DMS153 treated with DMSO at 0.1 percent for 48 hours (cell line): ENCODE measurements around the gene U2SURP.
"Not testable (repeated sequence)": the region's sequence is repeated elsewhere in the genome, so short reads cannot be mapped to it uniquely, and the experiment has no call there.

Source experiments
- DNase-seq: peaks from one replicate; lab custom pipeline; 2025; ENCODE audit not compliant: unreplicated experiment; lab: John Stamatoyannopoulos, UW

Gene U2SURP

DNA sequence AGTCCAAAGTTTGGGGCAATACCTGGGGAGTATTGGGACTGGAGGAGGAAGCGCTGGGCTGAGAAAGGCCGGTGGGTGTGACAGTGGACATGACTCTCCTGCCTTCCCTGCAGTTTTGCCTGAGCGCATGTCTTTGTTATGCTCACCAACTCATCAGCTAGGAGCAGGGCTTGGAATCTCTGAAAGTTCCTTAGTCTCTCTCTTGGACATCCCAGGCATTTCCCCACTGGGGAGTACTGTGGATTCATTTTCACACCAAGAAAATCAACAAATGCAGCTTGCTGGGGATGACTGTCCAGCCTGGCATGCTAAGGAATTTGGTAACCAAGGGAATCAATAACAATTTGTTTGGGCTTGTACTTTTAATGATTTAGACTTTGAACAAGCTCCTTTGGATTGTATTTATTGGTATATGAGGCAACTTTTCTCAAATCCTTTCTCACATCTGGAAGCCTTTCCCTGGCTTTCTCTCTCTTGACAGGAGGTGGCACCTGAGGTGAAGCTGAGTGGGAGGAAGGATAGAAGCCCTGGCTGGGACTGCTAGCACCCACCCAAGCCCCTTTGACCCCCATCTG lies 69.7 kb downstream of the U2SURP start:
- DNase-seq: no peak

GRCh38 chr3:143071776-143072175 lies 70.4 kb downstream of the U2SURP start:
- DNase-seq: no peak

GRCh38 chr3:143072298-143073020 lies 71.1 kb downstream of the U2SURP start:
- not testable (repeated sequence) for DNase-seq

DNA sequence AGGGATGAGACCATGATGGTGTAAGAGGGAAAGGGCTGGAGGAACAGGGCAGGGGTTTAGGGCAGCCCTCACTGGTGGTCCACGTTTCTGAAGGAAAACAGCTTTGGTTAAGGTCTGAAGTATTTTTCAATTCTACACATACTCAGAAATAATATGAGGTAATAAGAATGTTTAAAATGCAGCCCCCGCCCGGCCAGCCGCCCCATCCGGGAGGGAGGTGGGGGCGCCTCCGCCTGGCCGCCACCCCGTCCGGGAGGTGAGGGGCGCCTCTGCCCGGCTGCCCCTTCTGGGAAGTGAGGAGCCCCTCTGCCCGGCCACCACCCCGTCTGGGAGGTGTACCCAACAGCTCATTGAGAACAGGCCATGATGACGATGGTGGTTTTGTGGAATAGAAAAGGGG lies 72.2 kb downstream of the U2SURP start:
- DNase-seq: not testable (repeated sequence)

- not testable (repeated sequence) for DNase-seq
Measured at GRCh38 chr3:143073983-143074382, 72.6 kb downstream of the U2SURP start.

DNA sequence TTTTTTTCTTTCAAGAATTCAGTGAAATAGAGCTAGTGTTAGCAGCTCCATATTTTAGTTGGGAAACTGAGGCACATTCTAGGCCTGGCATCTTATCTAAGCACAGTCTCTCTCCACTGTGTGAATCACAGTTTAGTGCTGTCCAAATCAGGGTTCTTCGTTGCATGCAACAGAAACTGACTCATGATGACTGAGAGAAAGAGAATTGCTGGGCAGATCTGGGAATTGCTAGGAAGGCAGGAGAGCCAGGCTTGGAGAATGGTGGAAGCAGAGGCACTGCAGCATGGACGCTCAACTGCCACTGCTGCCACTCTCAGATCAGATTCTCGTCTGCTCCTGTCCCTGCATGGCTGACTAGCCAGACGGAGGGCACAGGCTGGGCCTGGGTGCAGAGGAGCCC lies 77.5 kb downstream of the U2SURP start:
- no peak for DNase-seq

DNA sequence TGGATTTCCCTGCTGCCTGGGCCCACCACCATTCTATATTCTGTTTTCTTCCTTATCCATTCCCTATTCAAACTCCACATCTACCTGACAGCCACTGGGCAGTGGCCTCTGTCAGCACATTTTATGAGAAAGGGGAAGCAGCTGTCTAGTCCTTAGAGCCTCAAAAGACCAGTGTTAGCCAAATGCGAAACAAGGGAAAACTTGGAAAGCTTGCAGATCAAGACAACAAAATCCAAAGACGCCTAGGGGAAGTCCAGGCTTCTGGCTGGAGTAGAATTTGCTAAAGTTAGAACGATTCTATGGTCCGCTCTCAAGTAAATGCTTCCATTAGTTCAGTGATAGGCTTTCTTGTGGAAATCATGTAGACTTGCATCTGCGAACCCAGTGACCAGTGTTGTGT lies 78.8 kb downstream of the U2SURP start:
- no peak for DNase-seq

GRCh38 chr3:143081365-143081764 lies 80.0 kb downstream of the U2SURP start:
- no peak for DNase-seq

DNA sequence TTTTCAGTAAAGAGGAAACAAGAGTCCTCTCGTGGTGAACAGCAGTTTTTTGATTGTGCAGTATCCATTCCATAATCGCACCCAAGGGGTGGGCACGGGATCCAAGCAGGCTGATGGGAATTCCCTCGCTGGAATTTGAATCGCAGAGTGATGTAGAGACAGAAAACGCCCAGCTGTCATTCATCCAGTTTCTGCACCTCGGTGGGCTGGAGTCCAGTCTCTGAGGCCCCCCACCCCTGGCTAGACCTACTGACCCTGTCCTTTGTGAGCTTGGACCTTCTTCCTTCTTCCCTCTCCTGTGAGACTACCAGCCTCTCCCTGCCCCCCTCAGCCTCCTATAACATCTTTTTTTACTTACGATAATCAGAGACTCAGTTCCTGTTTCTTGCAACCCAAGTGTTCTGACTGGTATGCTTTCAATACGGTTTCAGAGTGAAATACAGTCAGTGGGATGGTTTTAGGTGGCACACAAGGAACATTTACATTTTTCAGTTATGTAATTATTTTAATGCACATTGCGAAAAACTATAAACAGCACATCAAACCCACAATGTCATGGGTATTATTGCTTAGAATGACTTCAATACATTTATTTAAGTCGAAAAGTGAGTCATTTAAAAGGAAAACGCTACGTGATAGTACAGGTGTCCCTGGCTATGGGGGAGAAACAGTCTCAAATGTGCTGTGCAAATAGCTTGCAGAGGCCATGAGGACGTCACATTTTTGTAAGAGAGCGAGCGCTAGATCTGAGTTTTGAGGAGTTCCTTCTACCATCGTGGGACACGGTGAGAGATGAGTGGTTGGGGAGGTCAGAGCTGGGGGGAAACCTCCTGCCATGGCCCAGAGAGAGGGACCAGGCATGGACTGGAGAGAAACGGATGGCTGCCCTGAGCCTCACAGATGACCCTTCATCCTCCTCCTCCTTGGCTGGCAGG lies 80.7 kb downstream of the U2SURP start:
- no peak for DNase-seq

GRCh38 chr3:143083781-143084180 lies 82.4 kb downstream of the U2SURP start:
- no peak for DNase-seq

DNA sequence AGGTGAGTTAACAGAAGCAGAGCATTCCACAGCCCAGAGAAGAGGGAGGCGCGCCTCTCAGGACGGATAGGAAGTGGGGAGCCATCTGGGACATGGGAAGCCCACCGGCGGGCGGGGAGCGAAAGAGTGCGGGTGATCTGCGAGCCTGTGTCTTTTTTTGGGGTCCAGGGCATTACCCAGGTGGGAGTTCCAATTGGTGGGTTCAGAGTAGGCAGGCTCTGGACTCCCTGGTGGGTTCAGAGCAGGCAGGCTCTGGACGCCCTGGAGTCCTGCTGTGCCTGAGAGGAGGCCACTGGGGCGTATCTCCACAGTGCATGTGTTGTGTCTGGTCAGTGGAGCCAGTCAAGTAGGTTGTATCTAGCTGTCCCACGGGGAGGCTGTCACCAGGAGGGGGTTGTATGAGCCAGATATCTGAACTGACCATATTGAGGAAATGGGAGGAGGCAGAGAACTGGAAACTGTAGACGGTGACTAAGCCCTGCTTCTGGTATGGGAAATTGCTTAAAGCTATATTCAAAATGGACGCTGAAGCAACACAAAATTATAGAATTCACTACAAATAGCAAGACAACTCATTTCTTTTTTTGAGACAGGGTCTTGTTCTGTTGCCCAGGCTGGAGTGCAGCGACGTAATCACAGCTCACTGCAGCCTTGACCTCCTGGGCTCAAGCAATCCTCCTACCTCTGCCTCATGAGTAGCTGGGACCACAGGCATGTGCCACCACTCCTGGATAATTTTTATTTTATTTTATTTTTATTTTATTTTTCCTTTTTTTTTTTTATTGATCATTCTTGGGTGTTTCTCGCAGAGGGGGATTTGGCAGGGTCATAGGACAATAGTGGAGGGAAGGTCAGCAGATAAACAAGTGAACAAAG lies 83.7 kb downstream of the U2SURP start:
- no peak for DNase-seq

DNA sequence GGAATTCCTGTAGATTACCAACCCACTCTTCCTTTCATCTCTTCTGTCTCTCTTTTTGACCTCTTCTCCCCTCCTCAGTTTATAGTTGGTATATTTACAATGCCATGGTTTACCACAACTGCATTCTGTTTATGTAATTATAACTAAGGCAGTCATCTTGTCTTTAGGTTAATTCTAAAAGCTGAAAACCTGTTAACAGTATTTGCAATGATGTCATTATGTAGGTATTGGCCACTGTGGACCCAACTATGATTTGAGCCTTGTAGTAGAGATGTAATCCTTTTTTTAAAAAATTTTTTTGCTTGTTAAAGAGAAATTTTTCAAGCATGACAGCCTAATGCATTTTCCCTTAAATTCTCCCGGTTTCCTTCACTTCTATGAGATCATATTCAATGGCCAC lies 87.5 kb downstream of the U2SURP start:
- DNase-seq: no peak

- DNase-seq: no peak
Measured at GRCh38 chr3:143089965-143090364, 88.6 kb downstream of the U2SURP start.

GRCh38 chr3:143090486-143090885 lies 89.1 kb downstream of the U2SURP start:
- DNase-seq: peak; percentile 8

GRCh38 chr3:143090976-143091837 lies 89.8 kb downstream of the U2SURP start:
- no peak for DNase-seq

DNA sequence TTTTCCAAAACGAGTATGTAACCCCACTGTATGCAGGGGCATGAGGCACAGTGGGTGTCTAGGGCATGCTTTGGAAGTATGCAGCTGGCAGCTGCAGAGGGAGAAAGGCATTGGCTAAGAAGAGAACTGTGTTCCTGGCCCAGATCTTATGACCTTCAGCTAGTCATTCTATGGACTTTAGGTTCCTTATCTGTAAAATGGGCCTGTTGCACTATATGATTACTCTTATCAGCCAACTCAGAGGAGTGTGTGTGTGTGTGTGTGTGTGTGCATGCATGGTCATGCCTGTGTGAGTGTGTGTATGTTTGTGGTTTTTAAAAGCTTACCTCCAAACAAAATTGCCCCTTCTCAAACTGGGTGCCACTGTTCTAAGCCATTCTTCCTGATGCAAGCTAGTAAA lies 90.8 kb downstream of the U2SURP start:
- DNase-seq: no peak

- DNase-seq: no peak
Measured at GRCh38 chr3:143095813-143096212, 94.4 kb downstream of the U2SURP start.

DNA sequence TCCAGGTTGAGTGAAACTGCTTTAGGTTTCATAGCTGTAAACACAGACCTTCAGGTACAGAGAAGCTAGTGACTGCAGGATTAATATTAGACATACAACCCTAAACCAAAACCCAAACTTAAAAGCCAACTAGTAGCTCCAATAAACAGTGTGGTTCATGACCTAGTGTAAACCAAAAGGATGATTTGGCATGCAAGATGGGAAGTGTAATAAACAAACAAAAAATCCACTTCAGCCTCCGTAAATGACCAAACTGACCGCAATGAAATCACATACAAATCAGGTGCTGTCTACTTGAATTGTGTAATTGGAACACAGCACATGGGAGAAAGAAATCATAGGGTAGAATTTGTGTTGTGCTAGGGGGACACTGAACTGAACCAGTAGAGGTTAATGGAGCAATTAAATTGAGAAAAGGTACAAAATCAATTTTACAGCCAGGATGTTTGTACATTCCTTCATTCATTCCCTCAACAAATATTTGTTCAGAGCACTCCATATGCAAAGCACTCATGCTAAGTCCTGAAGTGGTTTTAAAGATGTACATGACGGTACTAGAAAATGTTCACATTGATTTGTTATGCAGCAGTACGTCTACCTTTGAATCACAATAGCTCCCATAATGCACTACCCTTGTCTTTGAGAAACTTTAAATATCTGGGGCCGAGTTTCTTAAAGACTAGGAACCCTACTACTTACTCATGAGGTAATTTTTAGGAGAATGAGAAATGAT lies 96.8 kb downstream of the U2SURP start:
- DNase-seq: peak; percentile 30

DNA sequence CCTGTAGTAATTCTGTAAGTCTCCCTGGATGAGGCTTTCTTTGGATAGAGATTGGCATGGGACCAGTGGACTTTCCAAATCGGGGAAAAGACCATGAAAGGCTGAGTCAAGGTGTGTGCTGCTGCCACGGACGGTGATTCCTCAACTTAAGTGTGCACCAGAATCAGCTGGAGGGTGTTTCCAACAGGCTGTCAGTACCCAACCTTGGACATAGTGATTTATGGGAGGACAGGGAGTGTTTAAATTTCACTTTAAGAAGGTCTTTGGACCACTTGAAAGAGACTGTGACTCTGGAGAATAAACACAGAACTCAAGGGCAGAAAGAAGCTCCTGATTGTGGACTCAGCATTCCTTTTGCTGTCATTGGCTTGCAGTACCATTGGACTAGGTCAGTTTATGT lies 97.8 kb downstream of the U2SURP start:
- no peak for DNase-seq
